ENCODE results near the gene SPOCD1.

SPOCD1 gene

GRCh38 chr1:31797216-31797615, 18.6 kb downstream of the SPOCD1 start:
- no peak for TF ChIP-seq CTCF (IDR thresholded peaks at IDR 0.05; ENCODE audit: insufficient read depth, low read depth, low read length, missing control alignments)
- H3K4me3 ChIP-seq (ENCODE audit: low read length), result no peak overlapping the region
- no peak for DNase-seq (ENCODE audit: low read depth)

- no peak overlapping the region for H3K4me3 ChIP-seq (ENCODE audit: low read length)
- no peak for TF ChIP-seq CTCF (IDR thresholded peaks at IDR 0.05; ENCODE audit: insufficient read depth, low read depth, low read length, missing control alignments)
- DNase-seq (ENCODE audit: low read depth), result no peak
Observed at GRCh38 chr1:31796707-31797106, 19.1 kb downstream of the SPOCD1 start.

GRCh38 chr1:31795801-31796621, 19.8 kb downstream of the SPOCD1 start:
- TF ChIP-seq CTCF (IDR thresholded peaks at IDR 0.05; ENCODE audit: insufficient read depth, low read depth, low read length, missing control alignments), result no peak
- H3K4me3 ChIP-seq (ENCODE audit: low read length), result no peak overlapping the region
- peak; percentile 49 for DNase-seq (ENCODE audit: low read depth)

- H3K4me3 ChIP-seq (ENCODE audit: low read length), result no peak overlapping the region
- no peak for TF ChIP-seq CTCF (IDR thresholded peaks at IDR 0.05; ENCODE audit: insufficient read depth, low read depth, low read length, missing control alignments)
Observed at GRCh38 chr1:31795096-31795675, 20.6 kb downstream of the SPOCD1 start.

GRCh38 chr1:31793586-31794285, 22.1 kb downstream of the SPOCD1 start:
- TF ChIP-seq CTCF (IDR thresholded peaks at IDR 0.05; ENCODE audit: insufficient read depth, low read depth, low read length, missing control alignments), result no peak
- no peak overlapping the region for H3K4me3 ChIP-seq (ENCODE audit: low read length)
- no peak for DNase-seq (ENCODE audit: low read depth)

More at GRCh38 chr1:31795096-31795675, 20.6 kb downstream of the SPOCD1 start:
- DNase-seq (ENCODE audit: low read depth), result no peak

GRCh38 chr1:31793086-31793485, 22.7 kb downstream of the SPOCD1 start:
- no peak for DNase-seq (ENCODE audit: low read depth)
- no peak overlapping the region for H3K4me3 ChIP-seq (ENCODE audit: low read length)
- no peak for TF ChIP-seq CTCF (IDR thresholded peaks at IDR 0.05; ENCODE audit: insufficient read depth, low read depth, low read length, missing control alignments)

All from epithelial cell of esophagus (primary cell).